D721Med (cell line): ENCODE data around the gene SPTBN1.

ENCODE experiments used
- DNase-seq: peaks from one replicate; pipeline ENCODE4 v3.0.0; 2011; ENCODE audit warnings: low spot score; ENCODE audit not compliant: insufficient read length
- FAIRE-seq: peaks from 2 replicates; lab custom pipeline; 2011; peaks lifted over from hg19 to GRCh38; lab: Jason Lieb, UNC
- CTCF ChIP-seq: IDR thresholded peaks from 2 replicates; pipeline ENCODE4 v1.5.1; 2012; ENCODE audit warnings: mild to moderate bottlenecking, control low read depth; ENCODE audit not compliant: insufficient read depth; ENCODE audit errors: missing control alignments

Gene SPTBN1

GRCh38 chr2:54582987-54583386 lies 126.9 kb downstream of the SPTBN1 start:
- DNase-seq (no peak), FAIRE-seq (no peak)
- TF ChIP-seq CTCF = no peak

GRCh38 chr2:54584598-54584997 lies 128.5 kb downstream of the SPTBN1 start:
- TF ChIP-seq CTCF = no peak
- FAIRE-seq (no peak), DNase-seq (no peak)

- FAIRE-seq (no peak), DNase-seq (no peak)
- no peak for TF ChIP-seq CTCF
Measured at GRCh38 chr2:54585136-54585733, 129.1 kb downstream of the SPTBN1 start.

GRCh38 chr2:54586062-54586461 lies 129.9 kb downstream of the SPTBN1 start:
- FAIRE-seq = no peak
- TF ChIP-seq CTCF = no peak
- DNase-seq = no peak

- TF ChIP-seq CTCF = no peak
- no peak for DNase-seq
- FAIRE-seq = no peak
Measured at GRCh38 chr2:54586494-54586893, 130.4 kb downstream of the SPTBN1 start.

- FAIRE-seq = no peak
- DNase-seq = no peak
- no peak for TF ChIP-seq CTCF
Measured at GRCh38 chr2:54587171-54588016, 131.3 kb downstream of the SPTBN1 start.
